PC-3 (cell line): Measurements from ENCODE around the gene TAPBPL. TPM values are rescaled to one million over a fixed set of nuclear protein-coding genes. Genes with fewer than 3 reads are reported as not detected.

Experiments
- ATAC-seq: fragments of 200-7000 bp; cut with Tn5 transposase; 2 replicates; pipeline ENCODE4 v1.9.1; 2020; ENCODE audit warnings: mild to moderate bottlenecking, moderate library complexity
- BruUV-seq: library from RNA; stranded (reverse); fragments of 400-500 nt; replicated peaks from 2 replicates; lab custom pipeline; 2021; lab: Mats Ljungman, UMichigan
- CTCF ChIA-PET: fragments of 300-600 bp; sonication (Branson Sonifier 250); formaldehyde crosslinking; loops from one replicate; lab custom pipeline; 2022; ENCODE audit warnings: antibody characterized with exemption; lab: Charles Lee
- POLR2A ChIA-PET: fragments of 300-600 bp; sonication (Branson Sonifier 250); formaldehyde crosslinking; loops from one replicate; lab custom pipeline; 2022; ENCODE audit warnings: antibody characterized with exemption; ENCODE audit not compliant: unreplicated experiment; lab: Charles Lee
- DNase-seq: peaks from one replicate; pipeline ENCODE4 v3.0.0-alpha.2; 2015
- H2AFZ ChIP-seq: fragments of 300-600 bp; sonication (generic); 2 replicates; pipeline ENCODE4 v1.6.0; 2016; ENCODE audit warnings: antibody characterized with exemption, low read length
- H3F3A ChIP-seq: fragments of 300-600 bp; sonication (generic); one replicate; pipeline ENCODE4 v1.6.0; 2017; ENCODE audit warnings: antibody characterized with exemption, low read length, control low read depth, mild to moderate bottlenecking; ENCODE audit not compliant: unreplicated experiment
- H3K27ac ChIP-seq: fragments of 300-600 bp; sonication (generic); 2 replicates; pipeline ENCODE4 v1.5.1; 2016; ENCODE audit warnings: mild to moderate bottlenecking, low read length
- H3K27me3 ChIP-seq: fragments of 300-600 bp; sonication (generic); 2 replicates; pipeline ENCODE4 v1.6.1; 2016; ENCODE audit warnings: low read length, mixed read lengths
- H3K36me3 ChIP-seq: fragments of 300-600 bp; sonication (generic); 2 replicates; pipeline ENCODE4 v1.6.1; 2016; ENCODE audit warnings: low read depth, mixed run types, low read length, mixed read lengths
- H3K4me1 ChIP-seq: fragments of 300-600 bp; sonication (generic); 2 replicates; pipeline ENCODE4 v1.5.1; 2016; ENCODE audit warnings: low read length; ENCODE audit not compliant: insufficient read depth
- H3K4me2 ChIP-seq: fragments of 300-600 bp; sonication (generic); 2 replicates; pipeline ENCODE4 v1.6.0; 2016; ENCODE audit warnings: low read length
- H3K4me3 ChIP-seq: fragments of 300-600 bp; sonication (generic); 2 replicates; pipeline ENCODE4 v1.5.1; 2016; ENCODE audit warnings: mild to moderate bottlenecking, low read length, mixed read lengths
- H3K79me2 ChIP-seq: fragments of 300-600 bp; sonication (generic); 2 replicates; pipeline ENCODE4 v1.6.1; 2017; ENCODE audit warnings: low read length, mixed read lengths
- H3K9ac ChIP-seq: fragments of 300-600 bp; sonication (generic); 2 replicates; pipeline ENCODE4 v1.6.0; 2016; ENCODE audit warnings: mild to moderate bottlenecking, low read length
- H3K9me2 ChIP-seq: fragments of 300-600 bp; sonication (generic); replicated peaks from 2 replicates; pipeline ENCODE4 v1.6.1; 2016; ENCODE audit warnings: mixed run types, low read length, mixed read lengths
- H3K9me3 ChIP-seq: fragments of 300-600 bp; sonication (generic); 2 replicates; pipeline ENCODE4 v1.6.1; 2016; ENCODE audit warnings: low read length, mixed read lengths
- H4K20me1 ChIP-seq: fragments of 300-600 bp; sonication (generic); 2 replicates; pipeline ENCODE4 v1.6.1; 2016; ENCODE audit warnings: low read length, mixed read lengths
- EZH2 ChIP-seq: fragments of 300-600 bp; sonication (generic); IDR thresholded peaks from one replicate; pipeline ENCODE4 v1.6.1; 2017; ENCODE audit warnings: antibody characterized with exemption, mild to moderate bottlenecking, low read length; ENCODE audit not compliant: unreplicated experiment
- EZH2phosphoT487 ChIP-seq: fragments of 300-600 bp; sonication (generic); IDR thresholded peaks from 2 replicates; pipeline ENCODE4 v1.6.1; 2018; ENCODE audit warnings: mild to moderate bottlenecking, antibody characterized with exemption, low read length, borderline replicate concordance
- intact Hi-C: fragments of 100-400 bp; cut with micrococcal nuclease; formaldehyde crosslinking; loops from 2 replicates; pipeline ENCODE4 v1.9.0; 2023
- total RNA-seq: library from RNA; depleted of rRNA; stranded (reverse); fragments of >200 nt; gene quantifications from 2 replicates; pipeline ENCODE4 v1.2.3, GENCODE V29; 2014
- TF ChIP-seq, protein P1 (sequence below): fragments of 300-600 bp; sonication (generic); conservative IDR thresholded peaks from 2 replicates; pipeline ENCODE4 v1.5.1; 2017; ENCODE audit warnings: antibody characterized with exemption, low read depth, mild to moderate bottlenecking, low read length

Gene TAPBPL
- total RNA-seq, 1 experiment from 2014 or later = 0.47 TPM

GRCh38 chr12:6492838-6493496 lies 41.1 kb downstream of the TAPBPL start, which contains the start of gene MRPL51:
Gene MRPL51, minus strand, starts transcription at chr12:6493262. Its CDS starts 126 bp downstream, at chr12:6493136.
- POLR2A ChIA-PET = interaction anchor here (0.6 to 1.1 kb wide), 2 partner anchors 39 to 48 kb away, joined by 3 to 6 read pairs; no protein-coding TSS in a partner anchor
- TSS peak; percentile 90 for BruUV-seq
- Histone ChIP-seq H3K9me2 (no peaks in the 10 kb centered on the region), H3K79me2 (peaks cover 56% of the 10 kb centered on the region), H4K20me1 (no peaks in the 10 kb centered on the region), H3K9me3 (no peaks in the 10 kb centered on the region), H3K27me3 (no peaks in the 10 kb centered on the region), H3K36me3 (peaks cover 12% of the 10 kb centered on the region), H3K4me2 (peak within 1 kb of the TSS; percentile 86), H3K4me1 (peaks cover 19% of the 10 kb centered on the region), H3K9ac (peak within 1 kb of the TSS; percentile 96), H3F3A (no peaks in the 10 kb centered on the region), H2AFZ (peak within 1 kb of the TSS; percentile 86), H3K4me3 (peak within 1 kb of the TSS; percentile 80), H3K27ac (peak within 1 kb of the TSS; percentile 91)
- CTCF ChIA-PET = interaction anchor here (0.7 kb wide), 1 partner anchor 27 kb away, joined by 3 read pairs; no protein-coding TSS in a partner anchor
- ATAC-seq = peak; percentile 78
- DNase-seq = peak; percentile 89
- TF ChIP-seq EZH2 (no peak), EZH2phosphoT487 (no peak)
- TF ChIP-seq, protein P1, sequence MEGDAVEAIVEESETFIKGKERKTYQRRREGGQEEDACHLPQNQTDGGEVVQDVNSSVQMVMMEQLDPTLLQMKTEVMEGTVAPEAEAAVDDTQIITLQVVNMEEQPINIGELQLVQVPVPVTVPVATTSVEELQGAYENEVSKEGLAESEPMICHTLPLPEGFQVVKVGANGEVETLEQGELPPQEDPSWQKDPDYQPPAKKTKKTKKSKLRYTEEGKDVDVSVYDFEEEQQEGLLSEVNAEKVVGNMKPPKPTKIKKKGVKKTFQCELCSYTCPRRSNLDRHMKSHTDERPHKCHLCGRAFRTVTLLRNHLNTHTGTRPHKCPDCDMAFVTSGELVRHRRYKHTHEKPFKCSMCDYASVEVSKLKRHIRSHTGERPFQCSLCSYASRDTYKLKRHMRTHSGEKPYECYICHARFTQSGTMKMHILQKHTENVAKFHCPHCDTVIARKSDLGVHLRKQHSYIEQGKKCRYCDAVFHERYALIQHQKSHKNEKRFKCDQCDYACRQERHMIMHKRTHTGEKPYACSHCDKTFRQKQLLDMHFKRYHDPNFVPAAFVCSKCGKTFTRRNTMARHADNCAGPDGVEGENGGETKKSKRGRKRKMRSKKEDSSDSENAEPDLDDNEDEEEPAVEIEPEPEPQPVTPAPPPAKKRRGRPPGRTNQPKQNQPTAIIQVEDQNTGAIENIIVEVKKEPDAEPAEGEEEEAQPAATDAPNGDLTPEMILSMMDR = no peak
- intact Hi-C loops = no loop called here

DNA sequence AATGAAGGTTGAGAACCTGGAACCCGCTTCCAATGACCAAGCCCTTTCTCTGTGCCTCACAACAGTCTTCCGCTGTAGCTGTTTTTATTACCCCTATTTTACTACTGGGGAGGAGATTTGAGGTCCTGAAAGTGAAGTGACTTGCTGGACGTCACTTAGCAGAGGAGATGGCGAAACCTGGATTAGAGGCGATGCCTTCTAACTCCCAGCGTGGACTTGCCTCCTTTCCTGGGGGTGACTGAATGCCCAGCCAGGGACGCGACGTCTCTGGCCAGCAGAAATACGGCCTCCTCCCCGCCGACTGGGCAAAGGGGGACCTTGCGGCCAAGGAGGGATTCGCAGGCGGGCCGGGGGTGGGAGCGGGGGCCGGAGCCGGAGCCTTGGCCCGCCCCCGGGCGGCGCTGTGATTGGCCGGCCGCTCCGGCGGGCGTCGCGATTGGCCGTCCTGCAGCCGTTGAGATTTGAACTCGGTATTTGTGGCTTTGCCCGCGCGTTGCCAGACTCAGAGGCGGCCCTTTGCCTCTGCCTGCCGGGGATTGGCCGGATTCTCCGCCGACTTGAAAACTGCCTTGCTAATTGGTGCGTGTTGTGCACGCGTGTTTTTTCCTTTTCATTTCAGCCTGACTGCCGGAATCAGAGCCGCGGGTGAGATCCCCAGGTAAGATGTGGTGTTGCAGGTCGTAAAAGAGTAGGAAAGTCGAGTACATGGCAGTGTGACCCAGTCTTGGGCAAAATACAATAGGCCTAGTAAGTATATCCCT lies 41.8 kb downstream of the TAPBPL start, which contains the start of gene NCAPD2:
TSS of gene NCAPD2 (plus strand) at position 606 of the 761 bp plus-strand sequence. CDS start 997 bp downstream, outside the sequence.
- H2AFZ ChIP-seq = peak within 1 kb of the TSS; percentile 86
- BruUV-seq = TSS peak; percentile 83
- peaks cover 60% of the 10 kb centered on the region for H3K79me2 ChIP-seq
- no peaks in the 10 kb centered on the region for H4K20me1 ChIP-seq
- H3K27ac ChIP-seq = peak within 1 kb of the TSS; percentile 91
- peaks cover 19% of the 10 kb centered on the region for H3K4me1 ChIP-seq
- no peak for TF ChIP-seq EZH2
- TF ChIP-seq, protein P1 = no peak
- peaks cover 17% of the 10 kb centered on the region for H3K36me3 ChIP-seq
- peak; percentile 93 for ATAC-seq
- peak within 1 kb of the TSS; percentile 80 for H3K4me3 ChIP-seq
- H3K27me3 ChIP-seq = no peaks in the 10 kb centered on the region
- H3K4me2 ChIP-seq = peak within 1 kb of the TSS; percentile 86
- CTCF ChIA-PET = interaction anchor here (0.7 kb wide), 1 partner anchor 28 kb away, joined by 3 read pairs; no protein-coding TSS in a partner anchor
- H3F3A ChIP-seq = no peaks in the 10 kb centered on the region
- DNase-seq = peak; percentile 94
- H3K9me2 ChIP-seq = no peaks in the 10 kb centered on the region
- intact Hi-C loops = loop anchor here (2.0 kb wide), 2 partner anchors 23 to 45 kb away; partner anchors contain the start of gene VAMP1
- POLR2A ChIA-PET = interaction anchor here (0.6 to 1.1 kb wide), 3 partner anchors 39 to 282 kb away, joined by 3 to 6 read pairs (median 4); no protein-coding TSS in a partner anchor
- H3K9ac ChIP-seq = peak within 1 kb of the TSS; percentile 96
- no peaks in the 10 kb centered on the region for H3K9me3 ChIP-seq
